Thymus (tissue), 11 donors: Measurements from ENCODE around the gene ZNF385D. TPM values are rescaled to one million over a fixed set of nuclear protein-coding genes. Genes with fewer than 3 reads are reported as not detected.

Experiments
- DNase-seq, 9 donors: peaks; one replicate each; pipeline ENCODE4 v3.0.0-alpha.2; 2013; ENCODE audit warnings: low spot score in 9 of 9, low read depth in 6 of 9, missing footprints in 1 of 9
- H3K27ac ChIP-seq, 2 donors: one replicate each; pipeline ENCODE4 v1.5.1; 2013; ENCODE audit warnings: control low read depth in 1 of 2, low read depth in 1 of 2, low read length in 1 of 2, mild to moderate bottlenecking in 1 of 2, moderate library complexity in 1 of 2
- H3K27me3 ChIP-seq, 2 donors: one replicate each; pipeline ENCODE4 v1.5.1; 2013; ENCODE audit warnings: low read length in 1 of 2; ENCODE audit not compliant: control insufficient read depth in 2 of 2, insufficient read depth in 1 of 2
- H3K36me3 ChIP-seq, 2 donors: one replicate each; pipeline ENCODE4 v1.5.1; 2013; ENCODE audit warnings: low read length in 1 of 2, mild to moderate bottlenecking in 1 of 2, moderate library complexity in 1 of 2; ENCODE audit not compliant: control insufficient read depth in 2 of 2, insufficient read depth in 2 of 2
- H3K4me1 ChIP-seq, 2 donors: one replicate each; pipeline ENCODE4 v1.5.1; 2013; ENCODE audit warnings: low read length in 2 of 2; ENCODE audit not compliant: control insufficient read depth in 2 of 2, insufficient read depth in 2 of 2
- H3K4me3 ChIP-seq, 2 donors: one replicate each; pipeline ENCODE4 v1.5.1; 2013; ENCODE audit warnings: low read length in 2 of 2, control low read depth in 1 of 2, mild to moderate bottlenecking in 1 of 2
- H3K9me3 ChIP-seq, 2 donors: one replicate each; pipeline ENCODE4 v1.5.1; 2013; ENCODE audit warnings: low read length in 1 of 2, mild to moderate bottlenecking in 1 of 2; ENCODE audit not compliant: control insufficient read depth in 2 of 2, insufficient read depth in 1 of 2
- WGBS: extraction: QIAGEN DNeasy Blood & Tissue Kit; methylation state at CpG from one replicate; pipeline ENCODE4 v1.1.7; 2013; 5-methylcytosine and 5-hydroxymethylcytosine counted together
- polyA plus RNA-seq: library from polyadenylated mRNA; stranded (reverse); fragments of 200-250 nt; gene quantifications from one replicate; pipeline ENCODE4 v1.2.3, GENCODE V29; 2013
- total RNA-seq: library from RNA; stranded (reverse); fragments of 120-200 nt; gene quantifications from one replicate; pipeline ENCODE4 v1.2.4, GENCODE V29; 2013
- donor health status: healthy.

ZNF385D gene
- total and polyA plus RNA-seq, 2 donors: 0.94 to 1.7 TPM

DNA sequence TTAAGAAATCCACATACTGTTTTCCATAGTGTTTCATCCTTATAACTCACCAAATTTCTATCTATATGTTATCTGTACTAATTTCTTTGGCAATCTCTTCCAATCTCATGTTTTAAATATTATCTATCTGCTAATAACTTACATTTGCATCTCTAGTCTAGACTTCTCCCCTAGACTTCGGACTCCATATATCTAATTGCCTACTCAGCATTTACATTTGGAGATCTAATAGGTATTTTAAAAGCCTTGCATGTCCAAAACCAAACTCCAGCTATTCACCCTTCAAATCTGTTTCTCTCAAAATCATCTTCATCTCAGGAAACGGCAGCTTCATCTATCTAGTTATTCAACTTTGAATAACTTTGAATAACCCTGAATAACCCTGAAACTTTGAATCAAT is 35.3 kb downstream of the ZNF385D start:
- Histone ChIP-seq H3K9me3 (no peaks in the 10 kb centered on the region), H3K4me1 (no peaks in the 10 kb centered on the region), H3K27ac (no peak overlapping the region), H3K27me3 (no peaks in the 10 kb centered on the region), H3K36me3 (no peaks in the 10 kb centered on the region), H3K4me3 (no peak overlapping the region)
- no peak for DNase-seq
- WGBS: 42% methylated on average over 2 of the region's 2 CpGs

DNA sequence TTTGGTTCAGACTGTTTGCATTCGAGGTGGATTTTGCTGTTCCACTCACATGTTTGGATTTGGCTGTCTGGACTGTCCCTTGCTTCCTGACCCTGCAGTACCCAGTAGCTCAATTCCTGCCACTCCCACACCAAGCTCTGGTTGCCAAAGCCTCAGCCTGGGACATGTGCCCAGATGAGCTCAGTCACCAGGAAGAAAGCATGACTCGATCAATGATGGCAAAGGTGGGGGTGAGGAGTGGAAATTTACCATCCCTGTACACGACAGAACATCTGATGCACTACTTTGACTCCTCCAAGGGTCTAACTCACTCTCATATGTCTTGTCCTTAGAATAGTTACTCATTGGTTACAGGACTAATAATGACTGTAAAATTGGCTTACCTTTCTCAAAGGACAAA is 45.2 kb downstream of the ZNF385D start:
- H3K4me3 ChIP-seq: no peak overlapping the region

DNA sequence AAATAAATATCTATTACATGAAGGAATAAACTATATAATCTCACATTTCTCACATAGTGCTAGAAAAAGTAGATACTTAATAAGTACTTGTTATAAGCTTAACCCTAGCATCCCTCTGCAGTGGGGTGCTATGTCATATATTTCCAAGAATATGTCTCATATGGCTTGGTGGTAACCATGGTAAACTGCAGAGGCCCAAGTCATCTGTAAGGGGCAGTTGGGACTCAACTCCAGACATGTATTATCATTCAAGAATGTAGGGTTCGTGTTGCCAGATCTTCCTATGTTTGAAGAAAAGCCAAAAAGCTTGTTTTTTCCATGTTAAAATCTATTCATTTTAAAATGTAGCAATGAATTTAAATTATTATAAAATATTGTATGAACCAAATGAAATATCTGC is 46.2 kb downstream of the ZNF385D start:
- DNase-seq: no peak
- 96% methylated on average over 1 of the region's 1 CpG for WGBS
- Histone ChIP-seq H3K27me3 (no peaks in the 10 kb centered on the region), H3K4me1 (no peaks in the 10 kb centered on the region), H3K36me3 (no peaks in the 10 kb centered on the region), H3K9me3 (no peaks in the 10 kb centered on the region), H3K27ac (no peak overlapping the region), H3K4me3 (no peak overlapping the region)

More for the DNA sequence above, 45.2 kb downstream of the ZNF385D start:
- Histone ChIP-seq H3K27me3 (no peaks in the 10 kb centered on the region), H3K36me3 (no peaks in the 10 kb centered on the region), H3K4me1 (no peaks in the 10 kb centered on the region), H3K9me3 (no peaks in the 10 kb centered on the region), H3K27ac (no peak overlapping the region)
- 82% methylated on average over 3 of the region's 3 CpGs for WGBS
- DNase-seq: no peak

DNA sequence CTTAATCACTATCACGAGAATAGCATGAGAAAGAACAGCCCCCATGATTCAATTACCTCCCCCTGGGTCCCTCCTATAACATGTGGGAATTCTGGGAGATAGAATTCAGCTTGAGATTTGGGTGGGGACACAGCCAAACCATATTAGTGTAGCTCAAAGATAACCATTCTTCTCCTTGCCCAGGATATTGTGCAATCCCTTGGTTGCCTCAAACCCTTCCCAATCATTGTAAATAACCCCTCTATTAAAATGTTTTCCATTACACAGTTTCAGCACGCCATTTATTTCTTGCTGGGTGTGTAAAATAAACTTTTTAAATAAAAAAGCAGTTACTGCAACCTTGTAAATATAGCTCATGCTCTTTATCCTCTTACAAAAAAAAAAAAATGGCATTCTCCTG is 47.7 kb downstream of the ZNF385D start:
- Histone ChIP-seq H3K4me1 (no peaks in the 10 kb centered on the region), H3K27ac (no peak overlapping the region)
- 80% methylated on average over 2 of the region's 2 CpGs for WGBS

DNA sequence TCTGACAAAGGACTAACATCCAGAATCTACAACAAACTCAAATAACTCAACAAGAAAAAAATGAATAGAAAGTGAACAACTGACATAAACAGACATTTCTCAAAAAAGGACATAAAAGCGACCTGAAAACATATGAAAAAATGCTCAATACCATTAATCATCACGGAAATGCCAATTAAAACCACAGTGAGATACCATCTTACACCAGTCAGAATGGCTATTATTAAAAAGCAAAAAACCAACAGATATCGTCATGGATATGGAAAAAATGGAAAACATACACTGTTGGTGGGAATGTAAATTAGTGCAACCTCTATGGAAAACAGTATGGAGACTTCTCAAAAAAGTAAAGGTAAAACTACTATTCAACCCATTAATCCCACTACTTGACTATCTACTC is 53.3 kb downstream of the ZNF385D start:
- WGBS: 91% methylated on average over 3 of the region's 3 CpGs
- Histone ChIP-seq H3K27me3 (no peaks in the 10 kb centered on the region), H3K27ac (no peak overlapping the region), H3K36me3 (no peaks in the 10 kb centered on the region), H3K9me3 (no peaks in the 10 kb centered on the region), H3K4me1 (no peaks in the 10 kb centered on the region), H3K4me3 (no peak overlapping the region)
- DNase-seq: no peak

More for the DNA sequence above, 47.7 kb downstream of the ZNF385D start:
- Histone ChIP-seq H3K36me3 (no peaks in the 10 kb centered on the region), H3K4me3 (no peak overlapping the region), H3K27me3 (no peaks in the 10 kb centered on the region), H3K9me3 (no peaks in the 10 kb centered on the region)
- DNase-seq: no peak

DNA sequence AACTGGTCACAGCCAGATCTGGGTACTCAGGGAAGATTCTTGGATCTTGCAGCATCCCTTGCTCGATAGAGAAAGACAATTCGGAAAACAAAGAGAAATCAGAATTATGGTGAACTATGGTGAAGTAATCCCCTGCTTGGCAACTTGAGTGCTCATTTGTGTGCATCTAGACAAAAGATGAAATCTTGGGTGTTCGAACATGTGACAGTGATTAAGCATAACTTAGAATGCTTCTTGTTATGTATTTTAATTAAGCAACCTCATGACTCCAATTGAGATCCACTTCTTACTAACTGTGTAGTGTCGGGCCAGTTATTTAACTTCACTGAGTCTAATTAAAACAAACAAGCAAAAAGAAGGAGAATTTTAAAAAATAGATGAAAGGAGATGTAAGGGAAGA is 56.5 kb downstream of the ZNF385D start:
- H3K4me3 ChIP-seq: no peak overlapping the region
- H3K36me3 ChIP-seq: no peaks in the 10 kb centered on the region
- WGBS: 94% methylated on average over 4 of the region's 4 CpGs
- no peak for DNase-seq
- no peaks in the 10 kb centered on the region for H3K9me3 ChIP-seq
- H3K27ac ChIP-seq: no peak overlapping the region
- H3K4me1 ChIP-seq: no peaks in the 10 kb centered on the region
- no peaks in the 10 kb centered on the region for H3K27me3 ChIP-seq

DNA sequence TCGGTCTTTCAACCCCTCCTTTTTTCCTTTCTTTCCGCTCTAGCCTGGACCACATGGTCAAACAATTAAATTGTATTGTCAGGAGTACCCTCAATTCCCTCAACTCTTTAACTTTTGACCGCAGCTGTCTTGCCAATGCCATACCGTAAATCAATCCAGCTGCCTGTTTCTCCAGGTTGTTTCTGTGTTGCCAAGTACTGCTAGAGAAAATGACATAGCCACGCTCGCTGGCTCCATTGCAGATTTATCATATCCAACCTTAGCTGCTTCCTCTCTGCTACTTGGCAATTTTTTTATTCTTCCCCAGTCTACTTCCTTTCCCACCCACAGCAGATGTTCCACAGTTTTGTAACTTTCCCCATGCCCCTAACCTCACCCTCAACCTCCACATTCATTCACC is 60.0 kb downstream of the ZNF385D start:
- WGBS: 75% methylated on average over 6 of the region's 6 CpGs

DNA sequence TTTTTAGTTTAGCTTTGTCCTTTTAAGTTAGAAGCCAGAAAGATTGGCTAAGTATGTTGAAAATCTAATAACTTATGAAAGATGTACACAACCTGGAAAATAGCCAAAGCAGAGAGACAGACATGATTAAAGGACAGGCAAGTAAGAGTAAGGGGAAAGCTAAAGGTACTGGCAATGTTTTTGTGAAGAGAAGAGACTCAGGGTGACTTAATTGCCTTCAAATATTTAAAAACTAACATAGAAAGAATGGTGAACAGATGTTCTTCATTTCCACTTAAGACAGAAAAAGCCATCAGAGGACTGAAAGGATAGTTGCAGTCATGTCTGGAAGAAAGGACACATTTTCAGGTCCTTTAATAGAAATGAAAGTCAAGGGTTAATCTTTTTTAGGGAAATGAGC is 68.8 kb downstream of the ZNF385D start:
- no peak for DNase-seq
- Histone ChIP-seq H3K36me3 (no peaks in the 10 kb centered on the region), H3K27me3 (no peaks in the 10 kb centered on the region), H3K4me3 (no peak overlapping the region), H3K27ac (no peak overlapping the region), H3K9me3 (no peaks in the 10 kb centered on the region), H3K4me1 (no peaks in the 10 kb centered on the region)

More for the DNA sequence above, 60.0 kb downstream of the ZNF385D start:
- no peaks in the 10 kb centered on the region for H3K27me3 ChIP-seq
- no peaks in the 10 kb centered on the region for H3K9me3 ChIP-seq
- no peaks in the 10 kb centered on the region for H3K36me3 ChIP-seq
- no peaks in the 10 kb centered on the region for H3K4me1 ChIP-seq
- no peak for DNase-seq
- H3K27ac ChIP-seq: no peak overlapping the region
- no peak overlapping the region for H3K4me3 ChIP-seq

DNA sequence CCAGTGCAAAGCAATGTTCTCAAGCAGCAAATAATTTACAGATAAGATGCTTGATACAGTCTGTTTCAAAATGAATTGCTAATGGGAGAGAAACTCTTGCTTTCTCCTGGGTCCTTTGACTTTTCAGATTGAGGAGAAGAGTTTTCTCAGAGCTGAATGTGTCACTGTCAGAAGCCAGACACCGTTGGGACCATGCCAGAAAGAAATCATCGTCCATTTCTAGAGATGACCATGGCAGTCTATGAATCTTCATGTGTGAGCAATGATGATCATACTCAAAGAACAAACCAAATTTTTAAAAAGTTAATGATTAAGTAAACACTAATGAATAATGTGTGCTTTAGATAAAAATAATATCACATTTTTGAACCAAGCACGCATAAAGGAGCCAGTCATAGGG is 77.6 kb downstream of the ZNF385D start:
- H3K36me3 ChIP-seq: no peaks in the 10 kb centered on the region
- no peak overlapping the region for H3K27ac ChIP-seq
- DNase-seq: no peak
- no peak overlapping the region for H3K4me3 ChIP-seq
- WGBS: 85% methylated on average over 3 of the region's 3 CpGs
- no peaks in the 10 kb centered on the region for H3K4me1 ChIP-seq
- no peaks in the 10 kb centered on the region for H3K27me3 ChIP-seq
- H3K9me3 ChIP-seq: no peaks in the 10 kb centered on the region

DNA sequence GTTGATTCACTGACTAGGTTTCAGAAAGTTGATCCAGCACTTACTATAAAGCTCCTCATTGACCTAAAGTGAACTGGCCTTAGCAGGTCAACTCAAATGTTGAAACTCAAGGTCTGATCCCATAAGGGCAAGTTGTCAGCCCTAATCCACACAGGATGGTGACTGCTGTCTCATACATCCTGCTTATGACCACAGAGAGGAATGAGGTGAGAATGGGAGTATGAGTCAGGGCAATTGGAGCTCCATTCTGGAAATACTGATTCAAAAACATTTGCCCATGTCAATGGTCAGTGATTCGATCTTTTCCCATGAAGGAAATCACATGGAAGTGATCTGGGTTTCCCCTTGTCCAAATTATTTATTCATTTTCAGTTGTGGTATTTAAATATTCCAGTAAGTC is 78.7 kb downstream of the ZNF385D start:
- no peak overlapping the region for H3K4me3 ChIP-seq
- H3K27me3 ChIP-seq: no peaks in the 10 kb centered on the region
- H3K4me1 ChIP-seq: no peaks in the 10 kb centered on the region
- 74% methylated on average over 1 of the region's 1 CpG for WGBS
- H3K27ac ChIP-seq: no peak overlapping the region
- DNase-seq: no peak
- H3K9me3 ChIP-seq: no peaks in the 10 kb centered on the region
- no peaks in the 10 kb centered on the region for H3K36me3 ChIP-seq
